Hepatocyte (in vitro differentiated cells): Measurements from ENCODE around the gene CCDC148. TPM values are rescaled to one million over a fixed set of nuclear protein-coding genes. Genes with fewer than 3 reads are reported as not detected.
"Not testable (repeated sequence)": the region's sequence is repeated elsewhere in the genome, so short reads cannot be mapped to it uniquely, and the experiment has no call there.

Experiments used
- DNase-seq: peaks from one replicate; pipeline ENCODE4 v3.0.0-alpha.2; 2016; ENCODE audit warnings: low spot score
- H2AFZ ChIP-seq: fragments of 200-600 bp; sonication (generic); 2 replicates; pipeline ENCODE4 v1.6.0; 2016; ENCODE audit warnings: antibody characterized with exemption, mild to moderate bottlenecking
- H3K27ac ChIP-seq: fragments of 200-600 bp; sonication (generic); 2 replicates; pipeline ENCODE4 v1.5.1; 2016; ENCODE audit warnings: mild to moderate bottlenecking
- H3K27me3 ChIP-seq: fragments of 200-600 bp; sonication (generic); 2 replicates; pipeline ENCODE4 v1.6.1; 2016
- H3K36me3 ChIP-seq: fragments of 200-600 bp; sonication (generic); replicated peaks from 2 replicates; pipeline ENCODE4 v1.5.1; 2016; ENCODE audit warnings: low read depth; ENCODE audit not compliant: insufficient read depth
- H3K4me1 ChIP-seq: fragments of 200-600 bp; sonication (generic); 2 replicates; pipeline ENCODE4 v1.5.1; 2016; ENCODE audit warnings: mild to moderate bottlenecking, moderate library complexity; ENCODE audit not compliant: insufficient read depth
- H3K4me2 ChIP-seq: fragments of 200-600 bp; sonication (generic); 2 replicates; pipeline ENCODE4 v1.6.0; 2016
- H3K4me3 ChIP-seq: fragments of 200-600 bp; sonication (generic); 2 replicates; pipeline ENCODE4 v1.5.1; 2016; ENCODE audit warnings: mild to moderate bottlenecking
- H3K79me2 ChIP-seq: fragments of 200-600 bp; sonication (generic); 2 replicates; pipeline ENCODE4 v1.6.0; 2017; ENCODE audit warnings: mild to moderate bottlenecking
- H3K9me2 ChIP-seq: fragments of 200-600 bp; sonication (generic); replicated peaks from 2 replicates; pipeline ENCODE4 v1.6.0; 2017; ENCODE audit warnings: mild to moderate bottlenecking; ENCODE audit not compliant: insufficient read depth
- H3K9me3 ChIP-seq: fragments of 200-600 bp; sonication (generic); 2 replicates; pipeline ENCODE4 v1.5.1; 2016; ENCODE audit warnings: low read depth, mild to moderate bottlenecking
- H4K20me1 ChIP-seq: fragments of 200-600 bp; sonication (generic); 2 replicates; pipeline ENCODE4 v1.6.0; 2016; ENCODE audit warnings: mild to moderate bottlenecking; ENCODE audit not compliant: insufficient read depth, poor library complexity, severe bottlenecking
- CTCF ChIP-seq: fragments of 200-600 bp; sonication (generic); IDR thresholded peaks from 2 replicates; pipeline ENCODE4 v1.5.1; 2016; ENCODE audit warnings: antibody characterized with exemption, mild to moderate bottlenecking; ENCODE audit not compliant: poor library complexity
- EZH2 ChIP-seq: fragments of 200-600 bp; sonication (generic); IDR thresholded peaks from 2 replicates; pipeline ENCODE4 v1.6.1; 2016; ENCODE audit warnings: antibody characterized with exemption, mild to moderate bottlenecking, borderline replicate concordance
- EZH2phosphoT487 ChIP-seq: fragments of 200-600 bp; sonication (generic); IDR thresholded peaks from one replicate; pipeline ENCODE4 v1.6.1; 2018; ENCODE audit warnings: antibody characterized with exemption, mild to moderate bottlenecking, low read depth, moderate library complexity; ENCODE audit not compliant: unreplicated experiment, severe bottlenecking
- WGBS: methylation state at CpG from one replicate; pipeline ENCODE4 v1.1.6; 2016; ENCODE audit warnings: low lambda C conversion rate; ENCODE audit errors: missing lambda C conversion rate; 5-methylcytosine and 5-hydroxymethylcytosine counted together
- polyA plus RNA-seq: library from polyadenylated mRNA; unstranded; fragments of >200 nt; fragmentation: Nextera tagmentation; extraction: Ambion mirVana; gene quantifications from 2 replicates; pipeline ENCODE4 v1.2.1, GENCODE V29; 2016
- total RNA-seq: library from RNA; depleted of rRNA; stranded (reverse); fragments of >200 nt; gene quantifications from 2 replicates; pipeline ENCODE4 v1.2.3, GENCODE V29; 2014

CCDC148 gene
- total and polyA plus RNA-seq, 2 experiments from 2014 or later: 0.62 to 2.2 TPM

DNA sequence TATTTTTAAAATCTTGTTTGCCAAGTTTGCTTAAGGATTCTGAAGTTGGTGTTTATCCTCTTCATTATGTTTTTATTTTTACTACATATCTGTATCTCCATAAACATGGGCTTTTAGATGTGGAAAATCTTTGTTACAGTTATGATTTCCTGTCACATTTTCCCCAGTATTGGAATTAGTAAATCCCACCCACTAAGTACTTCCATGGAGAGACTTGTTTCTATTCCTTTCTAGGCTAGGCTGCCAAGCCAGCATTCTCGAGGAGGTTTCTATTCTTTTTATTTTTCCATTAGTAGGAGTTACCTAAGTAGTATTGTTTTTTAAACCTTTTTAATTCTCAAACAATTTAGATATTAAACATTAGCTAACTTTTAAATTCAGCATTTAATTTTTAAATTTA lies 22.3 kb upstream of the CCDC148 start:
- no peak for TF ChIP-seq CTCF
- no peak for TF ChIP-seq EZH2
- no peak for TF ChIP-seq EZH2phosphoT487
- WGBS: 82% methylated on average over 1 of the region's 1 CpG
- no peaks in the 10 kb centered on the region for H3K36me3 ChIP-seq
- no peaks in the 10 kb centered on the region for H4K20me1 ChIP-seq
- H3K9me3 ChIP-seq: no peaks in the 10 kb centered on the region
- no peak overlapping the region for H2AFZ ChIP-seq
- H3K27me3 ChIP-seq: no peaks in the 10 kb centered on the region
- no peak for DNase-seq
- H3K4me2 ChIP-seq: peak overlapping the region; percentile 28
- H3K9me2 ChIP-seq: no peaks in the 10 kb centered on the region
- peaks cover 5% of the 10 kb centered on the region for H3K4me1 ChIP-seq
- peaks cover 47% of the 10 kb centered on the region for H3K79me2 ChIP-seq
- H3K4me3 ChIP-seq: no peak overlapping the region
- no peak overlapping the region for H3K27ac ChIP-seq

- Histone ChIP-seq H3K4me3 (no peak overlapping the region), H2AFZ (no peak overlapping the region), H3K9me2 (no peaks in the 10 kb centered on the region), H3K27me3 (no peaks in the 10 kb centered on the region), H3K36me3 (no peaks in the 10 kb centered on the region), H3K4me2 (peak overlapping the region; percentile 28), H3K27ac (no peak overlapping the region), H3K79me2 (peaks cover 44% of the 10 kb centered on the region), H3K4me1 (peaks cover 5% of the 10 kb centered on the region), H3K9me3 (no peaks in the 10 kb centered on the region), H4K20me1 (no peaks in the 10 kb centered on the region)
- TF ChIP-seq EZH2phosphoT487: no peak
- no peak for TF ChIP-seq EZH2
- TF ChIP-seq CTCF: no peak
- 41% methylated on average over 6 of the region's 6 CpGs for WGBS
- DNase-seq: no peak
These were observed 21.7 kb upstream of the CCDC148 start for GRCh38 chr2:158478237-158478636.

- no peak overlapping the region for H2AFZ ChIP-seq
- H3K4me3 ChIP-seq: no peak overlapping the region
- peaks cover 5% of the 10 kb centered on the region for H3K4me1 ChIP-seq
- H3K4me2 ChIP-seq: no peak overlapping the region
- TF ChIP-seq EZH2 (no peak), EZH2phosphoT487 (no peak), CTCF (no peak)
- no peaks in the 10 kb centered on the region for H4K20me1 ChIP-seq
- DNase-seq: no peak
- H3K36me3 ChIP-seq: no peaks in the 10 kb centered on the region
- WGBS: 86% methylated on average over 3 of the region's 3 CpGs
- no peaks in the 10 kb centered on the region for H3K27me3 ChIP-seq
- peaks cover 3% of the 10 kb centered on the region for H3K9me3 ChIP-seq
- no peaks in the 10 kb centered on the region for H3K9me2 ChIP-seq
- peaks cover 37% of the 10 kb centered on the region for H3K79me2 ChIP-seq
- H3K27ac ChIP-seq: no peak overlapping the region
These were observed 20.6 kb upstream of the CCDC148 start for GRCh38 chr2:158477202-158477601.

DNA sequence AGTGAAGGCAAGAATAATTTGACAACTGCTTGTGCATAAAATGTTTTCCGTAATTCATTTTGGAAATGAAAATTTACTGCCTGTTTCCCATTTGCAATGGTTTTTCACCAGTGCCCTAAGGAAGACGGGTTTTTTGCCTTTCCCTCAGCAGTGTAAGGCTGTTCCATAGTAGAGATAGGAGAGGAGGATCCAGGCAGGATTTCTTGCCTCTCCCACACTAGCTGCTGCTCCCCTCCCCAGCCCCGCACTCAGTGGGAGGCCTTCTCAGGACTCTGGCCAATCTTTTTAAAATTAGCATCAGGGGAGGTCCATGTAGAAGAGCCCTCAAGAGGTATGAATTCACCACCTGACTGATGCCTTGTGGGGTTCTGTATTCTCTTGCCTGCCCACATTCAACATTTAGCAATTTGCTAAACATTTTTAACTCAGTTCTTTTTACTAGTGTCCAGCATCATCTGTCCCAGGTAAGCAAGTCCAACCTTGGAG lies 18.0 kb upstream of the CCDC148 start:
- not testable (repeated sequence) for DNase-seq, H3K4me1 ChIP-seq, H3K27ac ChIP-seq, H3K4me2 ChIP-seq, H3K27me3 ChIP-seq, H3K36me3 ChIP-seq, H3K9me3 ChIP-seq, H3K9me2 ChIP-seq, H4K20me1 ChIP-seq, H3K4me3 ChIP-seq, H2AFZ ChIP-seq
- 98% methylated on average over 3 of the region's 3 CpGs for WGBS
- peaks cover 24% of the 10 kb centered on the region for H3K79me2 ChIP-seq
